HS-27A (cell line): ENCODE results near the gene HDAC4.
"Not testable (repeated sequence)": the region's sequence is repeated elsewhere in the genome, so short reads cannot be mapped to it uniquely, and the experiment has no call there.

Experiments
- DNase-seq: peaks from one replicate; pipeline ENCODE4 v3.0.0-alpha.2; 2012; ENCODE audit warnings: low read depth, missing footprints

Gene HDAC4

GRCh38 chr2:239400596-239401066, at the start of gene HDAC4:
Gene HDAC4 (minus strand): TSS chr2:239401020. CDS start chr2:239352699, 48,321 bp downstream.
- no peak for DNase-seq

GRCh38 chr2:239449468-239449867, 48.6 kb upstream of the HDAC4 start:
- DNase-seq, result not testable (repeated sequence)

- DNase-seq, result no peak
Measured at GRCh38 chr2:239445771-239446524, 45.1 kb upstream of the HDAC4 start.

- DNase-seq, result no peak
Measured at GRCh38 chr2:239444626-239445577, 44.1 kb upstream of the HDAC4 start.

- DNase-seq, result no peak
Measured at GRCh38 chr2:239443666-239444567, 43.1 kb upstream of the HDAC4 start.

- no peak for DNase-seq
Measured at GRCh38 chr2:239443102-239443620, 42.3 kb upstream of the HDAC4 start.

- DNase-seq, result no peak
Measured at GRCh38 chr2:239442192-239442591, 41.4 kb upstream of the HDAC4 start.

- DNase-seq, result no peak
Measured at GRCh38 chr2:239441261-239442078, 40.6 kb upstream of the HDAC4 start.

- no peak for DNase-seq
Measured at GRCh38 chr2:239440511-239440959, 39.7 kb upstream of the HDAC4 start.

GRCh38 chr2:239439754-239440315, 39.0 kb upstream of the HDAC4 start:
- no peak for DNase-seq

GRCh38 chr2:239438995-239439753, 38.4 kb upstream of the HDAC4 start:
- no peak for DNase-seq

GRCh38 chr2:239438368-239438767, 37.5 kb upstream of the HDAC4 start:
- DNase-seq, result no peak

- DNase-seq, result no peak
Measured at GRCh38 chr2:239436669-239437335, 36.0 kb upstream of the HDAC4 start.

GRCh38 chr2:239436076-239436475, 35.3 kb upstream of the HDAC4 start:
- DNase-seq, result no peak

GRCh38 chr2:239433777-239434403, 33.1 kb upstream of the HDAC4 start:
- no peak for DNase-seq

GRCh38 chr2:239432174-239432573, 31.4 kb upstream of the HDAC4 start:
- DNase-seq, result no peak

GRCh38 chr2:239431536-239431935, 30.7 kb upstream of the HDAC4 start:
- no peak for DNase-seq
